Thyroid gland (tissue), 4 donors: ENCODE results near the gene EDNRA. TPM values are rescaled to one million over a fixed set of nuclear protein-coding genes. Genes with fewer than 3 reads are reported as not detected.
"Not testable (repeated sequence)": the region's sequence is repeated elsewhere in the genome, so short reads cannot be mapped to it uniquely, and the experiment has no call there.

Source experiments
- DNase-seq, 2 donors: peaks; one replicate each; pipeline ENCODE4 v3.0.0-alpha.2; 2019
- H3K27ac ChIP-seq, 3 donors: fragments of 200-600 bp; sonication (generic); 1 replicate in 2 of 3; 2 replicates in 1 of 3; pipeline ENCODE4 v1.5.1; 2016 to 2019; ENCODE audit warnings: mild to moderate bottlenecking in 1 of 3, moderate library complexity in 1 of 3
- H3K27me3 ChIP-seq: fragments of 200-600 bp; sonication (generic); one replicate; pipeline ENCODE4 v1.5.1; 2019
- H3K36me3 ChIP-seq, 2 donors: fragments of 200-600 bp; sonication (generic); one replicate each; pipeline ENCODE4 v1.5.1; 2016 to 2019
- H3K4me1 ChIP-seq, 2 donors: fragments of 200-600 bp; sonication (generic); one replicate each; pipeline ENCODE4 v1.5.1; 2017 to 2019
- H3K4me3 ChIP-seq, 3 donors: fragments of 200-600 bp; sonication (generic); replicated peaks in 1 of 3; 1 replicate in 2 of 3; 2 replicates in 1 of 3; pipeline ENCODE4 v1.5.1; 2016; ENCODE audit warnings: mild to moderate bottlenecking in 1 of 3
- H3K9me3 ChIP-seq: fragments of 200-600 bp; sonication (generic); one replicate; pipeline ENCODE4 v1.5.1; 2017
- POLR2A ChIP-seq, 2 donors: fragments of 450-650 bp; IDR thresholded peaks; one replicate each; pipeline ENCODE4 v1.6.1; 2017; ENCODE audit warnings: antibody characterized with exemption in 2 of 2, mild to moderate bottlenecking in 2 of 2, moderate library complexity in 1 of 2
- WGBS, 2 donors: methylation state at CpG; one replicate each; pipeline ENCODE4 v1.1.5; 2017; 5-methylcytosine and 5-hydroxymethylcytosine counted together
- intact Hi-C: fragments of 100-400 bp; cut with DNase I; formaldehyde crosslinking; loops from one replicate; pipeline ENCODE4 v1.15.1; 2023
- total RNA-seq, 4 donors: library from RNA; depleted of rRNA; stranded (reverse); fragments of >200 nt; gene quantifications; one replicate each; pipeline ENCODE4 v1.2.3, GENCODE V29; 2016
- TF ChIP-seq, protein P1 (sequence below), 6 experiments: fragments of 200-600 bp in 3 of 6; fragments of 450-650 bp in 3 of 6; sonication (generic) in 3 of 6; IDR thresholded peaks; one replicate each; pipeline ENCODE4 v1.5.1; 2016 to 2019; ENCODE audit warnings: antibody characterized with exemption in 6 of 6, mild to moderate bottlenecking in 2 of 6, inconsistent platforms in 1 of 6, moderate library complexity in 1 of 6

EDNRA gene
- total RNA-seq, result 1 to 10 TPM; 5.9 to 7.7 (median 6.8) TPM

DNA sequence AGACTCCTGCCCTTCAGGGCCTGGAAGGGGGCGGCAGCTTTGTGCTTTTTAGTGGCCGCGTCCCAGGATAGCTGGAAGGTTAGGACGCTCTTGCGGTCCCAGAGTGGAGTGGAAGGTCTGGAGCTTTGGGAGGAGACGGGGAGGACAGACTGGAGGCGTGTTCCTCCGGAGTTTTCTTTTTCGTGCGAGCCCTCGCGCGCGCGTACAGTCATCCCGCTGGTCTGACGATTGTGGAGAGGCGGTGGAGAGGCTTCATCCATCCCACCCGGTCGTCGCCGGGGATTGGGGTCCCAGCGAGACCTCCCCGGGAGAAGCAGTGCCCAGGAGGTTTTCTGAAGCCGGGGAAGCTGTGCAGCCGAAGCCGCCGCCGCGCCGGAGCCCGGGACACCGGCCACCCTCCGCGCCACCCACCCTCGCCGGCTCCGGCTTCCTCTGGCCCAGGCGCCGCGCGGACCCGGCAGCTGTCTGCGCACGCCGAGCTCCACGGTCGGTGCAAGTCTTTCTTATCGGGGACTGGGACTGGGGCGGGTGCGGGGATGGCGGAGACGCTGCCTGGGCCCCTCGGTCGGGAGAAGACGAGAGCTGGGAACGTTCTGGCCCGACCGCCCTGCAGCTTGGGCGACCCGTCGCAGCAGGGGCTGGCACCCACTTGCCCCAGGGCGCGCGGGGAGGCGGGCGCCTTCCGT, at the start of gene EDNRA:
Gene EDNRA, plus strand, starts transcription at position 207 of the 686 bp plus-strand sequence. CDS start 4,585 bp downstream, outside the sequence.
- peak; percentile 30 to 37 for DNase-seq

DNA sequence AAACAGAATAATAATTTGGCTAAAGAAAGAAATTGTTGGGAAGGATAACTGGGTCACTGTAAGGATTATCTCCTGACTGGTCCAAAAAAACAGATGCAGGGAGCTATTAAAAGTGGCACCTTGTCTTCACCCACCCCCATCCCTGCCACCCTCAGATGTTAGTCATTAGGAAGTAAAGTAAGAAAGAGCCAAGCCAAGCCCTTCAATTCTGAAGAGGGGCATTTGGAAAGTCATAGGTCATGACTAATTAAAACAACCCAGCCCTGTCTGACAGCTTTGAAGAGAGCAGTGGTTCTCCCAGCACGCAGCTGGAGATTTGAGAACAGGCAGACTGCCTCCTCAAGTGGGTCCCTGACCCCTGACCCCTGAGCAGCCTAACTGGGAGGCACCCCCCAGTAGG, 46.5 kb upstream of the EDNRA start:
- H3K4me3 ChIP-seq, H3K27me3 ChIP-seq, H3K27ac ChIP-seq, H3K4me1 ChIP-seq, H3K36me3 ChIP-seq, H3K9me3 ChIP-seq, intact Hi-C loops: not testable (repeated sequence)
- peak in 1 of 2 donors; percentile 29 for DNase-seq
- WGBS, 2 donors, result 21 to 29% methylated on average over 1 of the region's 1 CpG

More for the DNA sequence above, at the start of gene EDNRA:
- peaks cover 0 to 3% of the 10 kb centered on the region in 2 donors for H3K4me1 ChIP-seq
- TF ChIP-seq, protein P1, sequence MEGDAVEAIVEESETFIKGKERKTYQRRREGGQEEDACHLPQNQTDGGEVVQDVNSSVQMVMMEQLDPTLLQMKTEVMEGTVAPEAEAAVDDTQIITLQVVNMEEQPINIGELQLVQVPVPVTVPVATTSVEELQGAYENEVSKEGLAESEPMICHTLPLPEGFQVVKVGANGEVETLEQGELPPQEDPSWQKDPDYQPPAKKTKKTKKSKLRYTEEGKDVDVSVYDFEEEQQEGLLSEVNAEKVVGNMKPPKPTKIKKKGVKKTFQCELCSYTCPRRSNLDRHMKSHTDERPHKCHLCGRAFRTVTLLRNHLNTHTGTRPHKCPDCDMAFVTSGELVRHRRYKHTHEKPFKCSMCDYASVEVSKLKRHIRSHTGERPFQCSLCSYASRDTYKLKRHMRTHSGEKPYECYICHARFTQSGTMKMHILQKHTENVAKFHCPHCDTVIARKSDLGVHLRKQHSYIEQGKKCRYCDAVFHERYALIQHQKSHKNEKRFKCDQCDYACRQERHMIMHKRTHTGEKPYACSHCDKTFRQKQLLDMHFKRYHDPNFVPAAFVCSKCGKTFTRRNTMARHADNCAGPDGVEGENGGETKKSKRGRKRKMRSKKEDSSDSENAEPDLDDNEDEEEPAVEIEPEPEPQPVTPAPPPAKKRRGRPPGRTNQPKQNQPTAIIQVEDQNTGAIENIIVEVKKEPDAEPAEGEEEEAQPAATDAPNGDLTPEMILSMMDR (IDR thresholded peaks at IDR 0.05), result no peak
- no peak for TF ChIP-seq POLR2A (IDR thresholded peaks at IDR 0.05)
- peak within 1 kb of the TSS; percentile 21 to 50 (median 38) for H3K27ac ChIP-seq
- intact Hi-C loops, result no loop called here
- H3K27me3 ChIP-seq, result no peaks in the 10 kb centered on the region
- H3K36me3 ChIP-seq, result no peaks in the 10 kb centered on the region
- no peaks in the 10 kb centered on the region for H3K9me3 ChIP-seq
- H3K4me3 ChIP-seq, result peak within 1 kb of the TSS; percentile 17 to 38 (median 37)
- WGBS, 2 donors, result 3 to 8% methylated on average over 17 to 29 of the region's 68 CpGs

DNA sequence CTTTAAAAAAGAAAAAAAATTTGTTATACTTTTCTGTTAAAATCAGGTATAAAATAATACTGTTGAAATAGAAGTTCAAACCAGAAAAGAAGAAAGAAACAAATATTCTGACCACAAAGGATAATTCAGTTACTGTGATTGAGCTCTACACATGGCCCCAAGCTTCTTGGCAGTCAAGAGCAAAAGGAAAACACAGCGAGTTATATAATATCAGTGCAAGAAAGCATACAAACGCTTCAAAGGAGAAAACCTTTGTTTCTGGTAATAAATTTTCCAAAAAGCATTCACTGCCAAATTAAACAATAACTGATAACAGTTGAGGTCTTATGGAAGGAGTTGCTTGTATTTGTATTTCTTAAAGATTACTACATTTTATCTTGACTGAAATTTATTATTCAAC, 40.5 kb upstream of the EDNRA start:
- TF ChIP-seq, protein P1 (IDR thresholded peaks at IDR 0.05), result no peak
- no peak for TF ChIP-seq POLR2A (IDR thresholded peaks at IDR 0.05)
- WGBS, 2 donors, result 66 to 84% methylated on average over 2 of the region's 2 CpGs
- Histone ChIP-seq H3K27me3 (no peaks in the 10 kb centered on the region), H3K9me3 (no peaks in the 10 kb centered on the region), H3K27ac (no peak overlapping the region), H3K36me3 (no peaks in the 10 kb centered on the region), H3K4me3 (no peak overlapping the region), H3K4me1 (no peaks in the 10 kb centered on the region)
- intact Hi-C loops, result no loop called here
- no peak for DNase-seq

DNA sequence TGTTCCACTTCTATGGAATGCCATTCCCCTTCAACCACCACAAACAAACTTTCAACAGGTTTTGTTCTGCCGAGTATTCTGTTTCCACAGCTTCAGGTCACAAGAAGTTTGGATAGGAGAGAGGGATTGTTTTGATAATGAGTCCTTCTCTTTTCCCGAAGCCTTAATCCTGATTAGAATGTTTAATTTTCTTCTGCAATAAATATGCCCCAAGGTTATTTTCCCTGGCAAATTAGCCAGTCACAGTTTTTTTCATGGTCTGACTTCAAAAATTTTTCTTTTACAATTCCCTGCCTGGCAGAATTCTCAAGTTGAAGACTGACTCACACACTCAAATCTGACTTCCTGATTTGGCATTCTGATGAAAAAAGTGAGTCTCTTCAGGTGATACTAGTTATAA, 33.1 kb upstream of the EDNRA start:
- Histone ChIP-seq H3K9me3 (no peaks in the 10 kb centered on the region), H3K27ac (peak overlapping the region in 2 of 3 donors; percentile 37 to 48), H3K4me1 (peaks cover 0 to 6% of the 10 kb centered on the region in 2 donors), H3K36me3 (no peaks in the 10 kb centered on the region), H3K27me3 (no peaks in the 10 kb centered on the region), H3K4me3 (no peak overlapping the region)
- WGBS, 2 donors, result 24 to 25% methylated on average over 2 of the region's 2 CpGs
- intact Hi-C loops, result no loop called here
- no peak for TF ChIP-seq POLR2A (IDR thresholded peaks at IDR 0.05)
- TF ChIP-seq, protein P1 (IDR thresholded peaks at IDR 0.05), result no peak
- DNase-seq, result no peak

DNA sequence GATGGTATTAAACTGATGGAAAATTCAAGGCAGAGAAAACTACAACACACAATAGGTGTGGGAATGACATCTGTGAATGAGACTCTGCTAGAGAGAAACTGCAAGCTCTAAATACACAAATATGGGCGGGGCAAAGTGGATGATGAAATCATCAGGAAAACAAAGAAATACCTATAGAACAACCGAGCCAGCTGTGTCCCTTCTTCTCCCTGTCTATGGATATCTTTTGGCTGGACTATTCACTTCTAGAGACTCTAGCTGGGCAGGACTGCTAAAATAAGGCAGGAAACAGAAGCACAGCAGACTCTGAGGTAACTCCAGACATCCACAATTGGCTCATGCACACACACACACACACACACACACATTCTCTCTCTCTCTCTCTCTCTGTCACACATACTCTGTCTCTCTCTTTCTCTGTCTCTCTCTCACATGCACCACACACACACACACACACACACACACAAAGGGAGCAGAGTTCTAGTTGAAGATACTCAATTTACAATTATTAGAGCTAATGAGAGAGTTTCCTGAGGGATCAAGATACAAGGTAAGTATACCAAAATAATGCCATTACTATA, 27.2 kb upstream of the EDNRA start:
- Histone ChIP-seq H3K4me1 (no peaks in the 10 kb centered on the region), H3K27ac (no peak overlapping the region), H3K4me3 (no peak overlapping the region), H3K36me3 (no peaks in the 10 kb centered on the region), H3K9me3 (no peaks in the 10 kb centered on the region), H3K27me3 (no peaks in the 10 kb centered on the region)
- DNase-seq, result no peak
- intact Hi-C loops, result no loop called here
- 67 to 79% methylated on average over 2 of the region's 2 CpGs for WGBS, 2 donors
- TF ChIP-seq, protein P1 (IDR thresholded peaks at IDR 0.05), result no peak
- no peak for TF ChIP-seq POLR2A (IDR thresholded peaks at IDR 0.05)
